ENCODE results near the gene ZNF664. TPM values are rescaled to one million over a fixed set of nuclear protein-coding genes. Genes with fewer than 3 reads are reported as not detected.

Gene ZNF664
- total and polyA plus RNA-seq, 2 of the 4 experiments (the other 2 are of a cell fraction): 29.9 to 32.6 TPM

- H3K4me3 ChIP-seq (ENCODE audit: insufficient read depth, low read depth, low read length): no peak overlapping the region
- H3K9ac ChIP-seq (ENCODE audit: low read depth, low read length): no peak overlapping the region
- CTCF ChIA-PET: interaction anchor here (2.3 kb wide), 1 partner anchor 13 kb away, joined by 8 read pairs; no protein-coding TSS in a partner anchor
- H3K4me2 ChIP-seq (ENCODE audit: low read depth, low read length): no peak overlapping the region
- no peaks in the 10 kb centered on the region for H3K27me3 ChIP-seq (ENCODE audit: control insufficient read depth, insufficient read depth, low read length)
- 0 out of 2 replicates have a peak, but pooled peaks cover 3% of the 10 kb centered on the region for H3K9me1 ChIP-seq (ENCODE audit: insufficient read depth, low read length)
- no peak overlapping the region for H4K5ac ChIP-seq (ENCODE audit: low read depth, low read length)
- H3K18ac ChIP-seq (ENCODE audit: low read depth, low read length): no peak overlapping the region
- POLR2A ChIA-PET (ENCODE audit: unreplicated experiment): interaction anchor here (0.6 kb wide), 1 partner anchor 186 kb away, joined by 8 read pairs; no protein-coding TSS in a partner anchor
- H4K8ac ChIP-seq (ENCODE audit: low read depth in 2 of 2, low read length in 2 of 2): no peak overlapping the region
- no peak overlapping the region for H2BK5ac ChIP-seq (ENCODE audit: low read depth, low read length, poor library complexity, severe bottlenecking)
- no peaks in the 10 kb centered on the region for H3K36me3 ChIP-seq (ENCODE audit: control insufficient read depth, insufficient read depth, low read length)
- no peak overlapping the region for H2BK20ac ChIP-seq (ENCODE audit: low read depth, low read length)
- H3K79me1 ChIP-seq (ENCODE audit: low read depth in 1 of 2, low read length in 2 of 2): no peaks in the 10 kb centered on the region
- H3K23ac ChIP-seq (ENCODE audit: low read depth, low read length): no peak overlapping the region
- no peak overlapping the region for H2BK15ac ChIP-seq (ENCODE audit: low read depth, low read length)
- TF ChIP-seq USF2 (IDR thresholded peaks at IDR 0.05; ENCODE audit: low read depth, low read length) (no peak), BHLHE40 (IDR thresholded peaks at IDR 0.05; ENCODE audit: low read depth, low read length) (no peak), RAD21 (IDR thresholded peaks at IDR 0.05; ENCODE audit: low read length) (no peak), CEBPB (IDR thresholded peaks at IDR 0.05; ENCODE audit: low read depth, low read length) (no peak), SMC3 (IDR thresholded peaks at IDR 0.05; ENCODE audit: low read depth, low read length) (no peak), NFE2L2 (IDR thresholded peaks at IDR 0.05; ENCODE audit: low read depth, low read length) (no peak), RFX5 (IDR thresholded peaks at IDR 0.05; ENCODE audit: low read depth, low read length) (no peak), FOS (IDR thresholded peaks at IDR 0.05; ENCODE audit: low read depth, low read length) (no peak), MAFK (IDR thresholded peaks at IDR 0.05; ENCODE audit: low read depth, low read length) (no peak), ELK1 (IDR thresholded peaks at IDR 0.05; ENCODE audit: borderline replicate concordance, low read depth, low read length) (no peak)
- dilution Hi-C loops (cut with HindIII; ENCODE audit: low sequenced_read_pairs, unreplicated experiment) (no loop called here), intact Hi-C loops (cut with micrococcal nuclease) (no loop called here), in situ Hi-C loops (cut with MboI; ENCODE audit: low sequenced_read_pairs) (no loop called here)
- ATAC-seq (ENCODE audit: low read depth) (no peak), DNase-seq (no peak)
- no peak overlapping the region for H4K91ac ChIP-seq (ENCODE audit: insufficient read depth, low read depth, low read length)
- no peak overlapping the region for H3K27ac ChIP-seq (ENCODE audit: insufficient read depth, low read length)
- BruUV-seq (replicated peaks): no TSS peak
- H3K9me3 ChIP-seq (ENCODE audit: control insufficient read depth, insufficient read depth, low read length): no peaks in the 10 kb centered on the region
- no peaks in the 10 kb centered on the region for H3K4me1 ChIP-seq (ENCODE audit: control insufficient read depth, insufficient read depth, low read length)
- H2AK5ac ChIP-seq (ENCODE audit: low read depth, low read length): no peak overlapping the region
- no peaks in the 10 kb centered on the region for H4K20me1 ChIP-seq (ENCODE audit: insufficient read depth, low read length)
- H3K14ac ChIP-seq (replicated peaks; ENCODE audit: low read depth, low read length): no peak overlapping the region
- no peak overlapping the region for H2AFZ ChIP-seq (replicated peaks; ENCODE audit: low read length, poor library complexity)
- H2BK120ac ChIP-seq (ENCODE audit: low read depth, low read length): no peak overlapping the region
- no peak overlapping the region for H3K56ac ChIP-seq (ENCODE audit: extremely low read depth, insufficient read depth, low read length)
- H2AK9ac ChIP-seq (replicated peaks; ENCODE audit: low read depth, low read length, poor library complexity): no peak overlapping the region
- H3K4ac ChIP-seq (ENCODE audit: low read depth, low read length): no peak overlapping the region
Observed at GRCh38 chr12:124019115-124019514, 46.1 kb downstream of the ZNF664 start.

Measured in IMR-90 (cell line).